Astrocyte (in vitro differentiated cells and primary cell): ENCODE data around the gene PTPRD.

Source experiments
- EZH2 ChIP-seq: IDR thresholded peaks from 2 replicates; pipeline ENCODE4 v1.6.1; 2012; ENCODE audit warnings: mild to moderate bottlenecking, low read length, inconsistent platforms; ENCODE audit not compliant: insufficient read depth
- TF ChIP-seq, protein P1 (sequence below): IDR thresholded peaks from 2 replicates; pipeline ENCODE4 v1.5.1; 2011; ENCODE audit warnings: low read depth, mild to moderate bottlenecking, inconsistent platforms, low read length, moderate library complexity; ENCODE audit not compliant: insufficient read depth

- TF ChIP-seq, protein P1, sequence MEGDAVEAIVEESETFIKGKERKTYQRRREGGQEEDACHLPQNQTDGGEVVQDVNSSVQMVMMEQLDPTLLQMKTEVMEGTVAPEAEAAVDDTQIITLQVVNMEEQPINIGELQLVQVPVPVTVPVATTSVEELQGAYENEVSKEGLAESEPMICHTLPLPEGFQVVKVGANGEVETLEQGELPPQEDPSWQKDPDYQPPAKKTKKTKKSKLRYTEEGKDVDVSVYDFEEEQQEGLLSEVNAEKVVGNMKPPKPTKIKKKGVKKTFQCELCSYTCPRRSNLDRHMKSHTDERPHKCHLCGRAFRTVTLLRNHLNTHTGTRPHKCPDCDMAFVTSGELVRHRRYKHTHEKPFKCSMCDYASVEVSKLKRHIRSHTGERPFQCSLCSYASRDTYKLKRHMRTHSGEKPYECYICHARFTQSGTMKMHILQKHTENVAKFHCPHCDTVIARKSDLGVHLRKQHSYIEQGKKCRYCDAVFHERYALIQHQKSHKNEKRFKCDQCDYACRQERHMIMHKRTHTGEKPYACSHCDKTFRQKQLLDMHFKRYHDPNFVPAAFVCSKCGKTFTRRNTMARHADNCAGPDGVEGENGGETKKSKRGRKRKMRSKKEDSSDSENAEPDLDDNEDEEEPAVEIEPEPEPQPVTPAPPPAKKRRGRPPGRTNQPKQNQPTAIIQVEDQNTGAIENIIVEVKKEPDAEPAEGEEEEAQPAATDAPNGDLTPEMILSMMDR: no peak
- no peak for TF ChIP-seq EZH2
Observed at GRCh38 chr9:8382266-8382665, 2230.5 kb downstream of the PTPRD start.
